Left renal pelvis (tissue), 4 donors: Measurements from ENCODE around the gene RTN3. TPM values are rescaled to one million over a fixed set of nuclear protein-coding genes. Genes with fewer than 3 reads are reported as not detected.
"Not testable (repeated sequence)": the region's sequence is repeated elsewhere in the genome, so short reads cannot be mapped to it uniquely, and the experiment has no call there.

Source experiments
- DNase-seq, 4 donors: peaks; one replicate each; pipeline ENCODE4 v3.0.0-alpha.2; 2013; ENCODE audit warnings: low read depth in 4 of 4, low spot score in 3 of 4
- polyA plus RNA-seq, 4 donors: library from polyadenylated mRNA; unstranded; fragments of 120-200 nt; gene quantifications; one replicate each; pipeline ENCODE4 v1.2.1, GENCODE V29; 2013; ENCODE audit not compliant: insufficient read length in 4 of 4

Gene RTN3
- polyA plus RNA-seq, 4 donors: 122 to 198 (median 183) TPM

DNA sequence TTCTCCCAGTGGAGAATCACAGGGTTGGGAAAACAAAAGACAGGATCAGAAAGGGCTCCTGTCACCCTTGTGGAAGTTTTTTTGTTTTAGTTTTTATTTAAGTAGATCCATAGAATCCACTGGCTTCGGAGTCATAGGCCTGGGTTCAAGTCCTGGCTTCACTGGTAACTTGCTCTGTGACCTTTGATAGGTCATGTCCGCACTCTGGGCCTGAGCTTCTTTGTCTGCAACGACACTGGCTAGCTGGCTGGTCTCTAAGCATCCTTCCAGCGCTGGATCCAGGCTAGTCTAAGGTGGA, 85.9 kb downstream of the RTN3 start:
- no peak for DNase-seq

DNA sequence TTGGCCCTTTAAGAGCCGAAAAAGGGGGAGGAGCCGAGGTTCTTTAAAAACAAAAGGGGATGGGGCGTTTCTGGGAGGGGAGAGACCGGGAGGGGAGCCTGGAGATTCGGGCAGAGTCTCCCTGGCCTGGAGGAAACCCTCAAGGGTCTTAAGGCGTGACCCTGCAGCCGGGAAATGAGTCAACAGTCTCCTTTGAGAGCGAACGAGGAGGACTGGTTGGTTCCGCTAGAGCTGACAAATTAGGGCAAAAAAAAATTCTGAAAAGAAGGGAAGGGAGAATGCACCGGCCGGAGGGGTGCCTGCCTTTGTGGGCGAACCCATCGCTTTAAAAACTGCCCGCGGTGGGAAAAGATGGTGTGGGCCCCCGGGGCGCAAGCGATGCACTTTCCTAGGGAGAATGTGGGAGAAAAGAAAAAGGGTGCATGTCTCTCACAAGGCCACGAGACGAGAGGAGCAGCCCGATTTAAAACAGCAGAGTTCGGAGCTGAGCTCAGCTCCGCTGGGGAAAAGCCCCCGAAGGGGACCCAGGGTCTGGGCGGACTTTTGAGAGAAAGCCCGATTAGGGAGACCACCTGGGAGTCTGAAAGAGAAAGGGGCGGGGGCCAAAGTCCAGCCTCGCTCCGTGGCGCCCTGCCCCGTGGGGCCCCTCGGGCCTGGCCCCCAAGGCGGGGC, 86.4 kb downstream of the RTN3 start:
- DNase-seq: no peak

DNA sequence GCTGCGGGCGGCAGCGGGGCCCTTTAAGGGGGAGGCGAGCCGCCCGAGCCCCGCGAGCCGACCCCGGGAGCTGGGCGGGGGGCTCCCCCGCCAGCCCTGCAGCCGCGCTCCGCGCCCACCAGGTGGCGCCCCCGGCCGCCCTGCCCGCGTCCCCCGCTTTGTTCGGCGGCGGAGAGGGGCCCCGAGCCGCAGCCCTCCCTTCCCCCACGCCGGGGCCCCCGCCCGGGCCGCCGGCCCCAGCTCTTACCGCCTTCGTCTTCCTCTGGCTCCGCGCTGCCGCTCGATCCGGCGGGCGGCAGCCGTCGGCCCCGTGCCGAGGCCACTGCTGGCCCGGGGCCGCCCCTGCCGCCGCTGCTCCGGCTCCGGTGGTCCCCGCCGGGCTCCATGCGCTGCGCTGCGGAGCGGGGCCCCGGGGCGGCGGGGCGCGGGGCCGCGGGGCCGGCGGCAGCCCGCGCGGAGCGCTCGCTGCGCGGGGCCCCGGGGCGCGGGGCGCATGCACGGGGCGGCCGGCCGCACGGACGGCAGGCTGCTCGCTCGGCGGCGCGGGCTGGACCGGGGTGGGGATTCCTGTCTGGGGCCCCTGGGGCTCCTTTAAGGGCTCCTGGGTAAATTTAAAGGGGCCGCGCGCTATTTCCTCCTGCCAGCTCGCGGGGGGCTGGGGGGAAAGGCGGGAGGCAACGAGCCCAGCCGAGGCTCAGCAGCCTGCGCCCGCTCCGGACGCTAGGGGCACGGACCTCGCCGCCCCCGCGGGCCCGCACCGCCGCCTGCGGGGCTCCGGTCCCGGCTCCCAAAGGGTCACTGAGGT, 87.1 kb downstream of the RTN3 start, which contains the start of gene ZFTA:
TSS of gene ZFTA (minus strand) at position 539 of the 805 bp plus-strand sequence. CDS start at position 386, 153 bp downstream.
- no peak for DNase-seq

DNA sequence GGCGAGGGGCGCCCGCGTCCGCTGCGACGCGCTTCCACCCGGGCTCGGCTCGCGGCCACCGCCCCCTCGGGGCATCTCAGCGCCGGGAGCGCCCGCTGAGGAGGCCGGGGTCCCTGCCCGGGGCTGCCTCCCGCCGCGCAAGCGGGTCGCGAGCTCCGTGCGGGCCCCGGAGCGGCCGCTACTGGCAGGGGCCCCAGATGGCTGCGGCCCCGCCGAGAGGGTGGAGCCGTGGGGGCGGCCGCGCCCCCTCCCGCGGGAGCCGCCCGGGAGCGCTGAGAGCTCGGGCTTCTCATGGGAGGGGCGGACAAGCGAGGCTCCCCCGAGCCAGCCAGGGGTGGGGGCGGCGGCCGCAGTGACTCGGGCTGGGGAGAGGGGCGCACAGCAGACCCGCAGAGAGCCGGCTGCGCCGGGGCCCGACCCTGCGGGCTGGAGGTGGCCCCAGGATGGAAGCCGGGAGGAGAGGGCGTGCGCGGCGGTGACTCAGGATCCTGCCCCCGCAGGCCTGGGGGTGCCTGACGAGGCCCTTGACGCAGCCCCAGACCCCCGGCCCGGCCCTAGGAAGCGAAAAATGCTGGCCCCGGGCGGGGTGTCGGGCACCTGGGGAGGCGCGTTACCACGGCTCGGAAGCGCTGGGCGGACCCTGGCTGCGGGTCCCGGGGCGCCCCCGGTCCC, 87.9 kb downstream of the RTN3 start:
- DNase-seq: no peak

DNA sequence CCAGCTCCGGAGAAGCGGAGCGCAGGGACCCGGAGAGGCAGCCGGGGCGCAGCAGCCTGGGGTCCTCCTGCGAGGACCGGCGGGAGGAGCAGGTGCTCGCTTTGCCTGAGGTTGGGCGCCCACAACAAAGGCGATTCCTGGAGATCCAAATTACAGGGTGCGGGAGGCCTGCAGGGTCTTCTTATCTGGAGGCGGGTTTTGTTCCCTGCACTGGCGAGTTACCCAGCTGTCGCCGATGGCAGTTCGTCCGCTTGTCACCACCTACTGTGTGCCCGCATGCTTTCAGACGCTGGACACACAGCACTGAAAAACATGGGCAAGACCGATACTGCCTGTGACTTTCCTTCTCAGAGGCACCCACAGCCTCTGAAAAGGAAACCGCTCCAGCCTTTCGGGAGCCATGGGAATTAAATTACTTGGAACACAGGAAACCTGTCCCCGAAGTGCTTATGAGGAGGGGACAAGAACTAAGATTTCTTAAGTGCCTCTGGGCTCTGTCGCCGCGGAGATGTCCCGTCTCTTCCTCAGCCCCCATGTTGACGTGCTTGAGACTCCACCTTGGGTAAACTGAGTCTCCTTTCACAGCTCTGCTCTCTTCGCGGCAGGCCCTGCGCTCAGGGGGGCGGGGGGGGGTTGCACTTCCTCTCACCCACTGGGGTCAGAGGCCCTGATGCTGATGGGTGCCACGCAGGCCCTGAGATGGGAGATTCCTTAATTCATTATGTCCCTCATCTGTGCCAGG, 88.6 kb downstream of the RTN3 start:
- no peak for DNase-seq

- DNase-seq: no peak
These were observed 89.5 kb downstream of the RTN3 start for GRCh38 chr11:63770763-63771162.

GRCh38 chr11:63771741-63772318, 90.5 kb downstream of the RTN3 start:
- not testable (repeated sequence) for DNase-seq

GRCh38 chr11:63775191-63775590, 93.9 kb downstream of the RTN3 start:
- no peak for DNase-seq

DNA sequence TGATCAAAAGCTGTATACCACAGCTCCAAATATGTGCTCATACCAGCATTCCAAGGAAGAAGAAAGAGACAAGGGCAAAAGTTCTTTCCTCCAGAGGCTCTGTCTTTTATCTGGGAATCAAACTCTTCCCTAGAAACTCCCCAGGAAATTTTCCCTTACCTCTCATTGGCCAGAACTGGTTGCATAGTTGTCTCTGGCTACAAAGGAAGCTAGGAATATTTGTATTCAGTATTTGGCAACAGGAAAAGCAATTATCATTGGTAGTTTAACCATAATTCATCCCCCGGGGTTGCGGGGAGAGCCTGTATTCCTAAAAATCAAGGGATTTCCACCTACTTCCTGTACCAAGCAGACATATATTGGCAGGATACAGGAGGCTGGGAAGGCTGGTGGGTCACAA, 97.7 kb downstream of the RTN3 start:
- DNase-seq: no peak

DNA sequence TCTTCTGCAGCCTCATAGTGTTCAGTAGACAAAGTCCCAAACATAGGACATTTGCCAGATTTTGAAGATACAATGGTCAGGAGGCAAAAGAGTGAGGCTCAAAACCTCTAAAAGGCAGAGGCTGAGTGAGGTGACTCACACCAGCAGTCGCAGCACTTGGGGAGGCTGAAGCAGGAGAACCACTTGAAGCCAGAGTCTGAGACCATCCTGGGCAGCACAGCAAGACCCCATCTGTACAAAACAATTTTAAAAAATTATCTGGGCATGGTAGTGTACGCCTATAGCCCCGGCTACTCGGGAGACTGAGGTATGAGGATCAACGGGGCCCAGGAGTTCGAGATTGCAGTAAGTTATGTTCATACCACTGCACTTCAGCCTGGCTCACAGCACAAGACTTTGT, 101.4 kb downstream of the RTN3 start:
- DNase-seq: no peak

GRCh38 chr11:63783925-63784592, 102.8 kb downstream of the RTN3 start:
- DNase-seq: no peak

DNA sequence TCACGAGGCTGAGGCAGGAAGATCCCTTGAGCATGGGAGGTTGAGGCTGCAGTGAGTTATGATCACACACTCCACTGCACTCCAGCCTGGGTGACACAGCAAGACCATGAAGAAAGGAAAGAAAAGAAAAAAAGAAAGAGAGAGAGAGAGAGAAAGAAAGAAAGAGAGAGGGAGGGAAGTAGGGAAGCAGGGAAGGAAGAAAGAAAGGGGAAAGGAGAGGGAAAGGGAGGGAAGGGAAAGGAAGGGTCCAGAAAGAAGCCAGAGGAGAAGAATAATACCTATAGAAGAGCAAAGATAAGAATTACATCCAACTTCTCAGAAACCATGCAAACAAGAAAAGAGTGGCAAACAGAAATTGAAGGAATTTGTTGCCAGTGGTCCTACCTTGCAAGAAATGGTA, 104.5 kb downstream of the RTN3 start:
- no peak for DNase-seq

- DNase-seq: no peak
These were observed 110.3 kb downstream of the RTN3 start for GRCh38 chr11:63791495-63792167.

- no peak for DNase-seq
These were observed 111.9 kb downstream of the RTN3 start for GRCh38 chr11:63793161-63793560.

DNA sequence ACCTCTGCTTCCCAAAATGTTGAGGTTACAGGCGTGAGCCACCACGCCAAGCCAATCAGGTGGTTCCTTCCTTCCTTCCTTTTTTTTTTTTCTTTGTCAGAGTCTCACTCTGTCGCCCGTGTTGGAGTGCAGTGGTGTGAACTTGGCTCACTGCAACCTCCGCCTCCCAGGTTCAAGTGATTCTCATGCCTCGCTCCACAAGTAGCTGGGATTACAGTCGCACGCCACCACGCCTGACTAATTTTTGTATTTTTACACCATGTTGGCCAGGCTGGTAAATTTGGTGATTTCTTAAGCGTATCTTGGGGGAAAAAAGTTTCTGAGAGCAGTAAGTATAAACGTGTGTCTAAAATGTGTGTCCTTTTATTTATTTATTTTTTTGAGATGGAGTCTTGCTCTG, 113.8 kb downstream of the RTN3 start:
- DNase-seq: no peak

DNA sequence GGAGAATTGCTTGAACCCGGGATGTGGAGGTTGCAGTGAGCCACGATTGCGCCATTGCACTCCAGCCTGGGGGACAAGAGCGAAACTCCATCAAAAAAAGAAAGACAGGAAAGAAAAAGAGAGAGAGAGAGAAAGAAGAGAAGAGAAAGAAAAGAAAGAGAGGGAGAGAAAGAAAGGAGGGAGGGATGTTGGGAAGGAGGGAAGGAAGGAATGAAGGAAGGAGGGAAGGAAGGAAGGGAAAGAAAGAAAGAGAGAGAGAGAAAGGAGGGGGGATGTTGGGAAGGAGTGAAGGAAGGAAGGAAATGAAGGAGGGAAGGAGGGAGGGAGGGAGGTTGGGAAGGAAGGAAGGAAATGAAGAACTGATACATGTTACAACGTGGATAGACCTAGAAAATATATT, 119.6 kb downstream of the RTN3 start:
- no peak for DNase-seq

- DNase-seq: no peak
These were observed 121.5 kb downstream of the RTN3 start for GRCh38 chr11:63802637-63803414.

DNA sequence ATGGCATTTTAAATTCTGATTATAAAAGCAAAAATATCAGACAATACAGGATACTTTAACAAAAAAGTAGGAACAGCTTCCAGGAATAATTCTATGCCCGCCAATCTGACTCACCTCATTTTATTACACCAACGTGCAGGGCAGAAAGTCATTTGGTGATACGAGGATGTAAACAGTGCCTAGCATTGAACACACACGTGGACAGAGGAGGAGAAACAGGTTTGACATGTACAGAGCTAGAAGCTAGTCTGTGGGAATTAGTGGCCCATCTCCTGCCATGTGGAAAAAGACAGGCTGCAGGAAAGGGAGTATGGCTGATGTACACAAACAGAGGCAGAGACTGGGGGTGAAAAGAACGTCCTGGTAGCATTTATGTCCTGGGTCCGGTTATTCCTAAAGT, 123.0 kb downstream of the RTN3 start:
- DNase-seq: no peak
